Bronchial epithelial cell (primary cell): ENCODE results near the gene TGFA. TPM values are rescaled to one million over a fixed set of nuclear protein-coding genes. Genes with fewer than 3 reads are reported as not detected.

Experiments
- DNase-seq: peaks from one replicate; pipeline ENCODE4 v3.0.0-alpha.2; 2010; ENCODE audit warnings: low read depth
- FAIRE-seq: peaks from 2 replicates; lab custom pipeline; 2011; peaks lifted over from hg19 to GRCh38; lab: Jason Lieb, UNC
- H3K27me3 ChIP-seq: 2 replicates; pipeline ENCODE4 v1.5.1; 2011; ENCODE audit warnings: low read length; ENCODE audit not compliant: control insufficient read depth, insufficient read depth
- H3K36me3 ChIP-seq: 2 replicates; pipeline ENCODE4 v1.5.1; 2011; ENCODE audit warnings: low read length; ENCODE audit not compliant: control insufficient read depth, insufficient read depth
- H3K4me3 ChIP-seq: 2 replicates; pipeline ENCODE4 v1.5.1; 2011; ENCODE audit warnings: mild to moderate bottlenecking, low read depth, low read length, control low read depth
- total RNA-seq: library from RNA; depleted of rRNA; stranded (reverse); fragments of >200 nt; gene quantifications from 2 replicates; pipeline ENCODE4 v1.2.1, GENCODE V29; 2014
- TF ChIP-seq, protein P1 (sequence below): IDR thresholded peaks from 2 replicates; pipeline ENCODE4 v1.5.1; 2011; ENCODE audit warnings: mild to moderate bottlenecking, moderate library complexity, low read length, control low read depth, inconsistent platforms; ENCODE audit not compliant: insufficient read depth, severe bottlenecking

The TGFA gene
- total RNA-seq, 1 donor from 2014 or later = 85.3 TPM

GRCh38 chr2:70580352-70580751 lies 26.7 kb upstream of the TGFA start:
- FAIRE-seq = no peak
- TF ChIP-seq, protein P1, sequence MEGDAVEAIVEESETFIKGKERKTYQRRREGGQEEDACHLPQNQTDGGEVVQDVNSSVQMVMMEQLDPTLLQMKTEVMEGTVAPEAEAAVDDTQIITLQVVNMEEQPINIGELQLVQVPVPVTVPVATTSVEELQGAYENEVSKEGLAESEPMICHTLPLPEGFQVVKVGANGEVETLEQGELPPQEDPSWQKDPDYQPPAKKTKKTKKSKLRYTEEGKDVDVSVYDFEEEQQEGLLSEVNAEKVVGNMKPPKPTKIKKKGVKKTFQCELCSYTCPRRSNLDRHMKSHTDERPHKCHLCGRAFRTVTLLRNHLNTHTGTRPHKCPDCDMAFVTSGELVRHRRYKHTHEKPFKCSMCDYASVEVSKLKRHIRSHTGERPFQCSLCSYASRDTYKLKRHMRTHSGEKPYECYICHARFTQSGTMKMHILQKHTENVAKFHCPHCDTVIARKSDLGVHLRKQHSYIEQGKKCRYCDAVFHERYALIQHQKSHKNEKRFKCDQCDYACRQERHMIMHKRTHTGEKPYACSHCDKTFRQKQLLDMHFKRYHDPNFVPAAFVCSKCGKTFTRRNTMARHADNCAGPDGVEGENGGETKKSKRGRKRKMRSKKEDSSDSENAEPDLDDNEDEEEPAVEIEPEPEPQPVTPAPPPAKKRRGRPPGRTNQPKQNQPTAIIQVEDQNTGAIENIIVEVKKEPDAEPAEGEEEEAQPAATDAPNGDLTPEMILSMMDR = no peak

DNA sequence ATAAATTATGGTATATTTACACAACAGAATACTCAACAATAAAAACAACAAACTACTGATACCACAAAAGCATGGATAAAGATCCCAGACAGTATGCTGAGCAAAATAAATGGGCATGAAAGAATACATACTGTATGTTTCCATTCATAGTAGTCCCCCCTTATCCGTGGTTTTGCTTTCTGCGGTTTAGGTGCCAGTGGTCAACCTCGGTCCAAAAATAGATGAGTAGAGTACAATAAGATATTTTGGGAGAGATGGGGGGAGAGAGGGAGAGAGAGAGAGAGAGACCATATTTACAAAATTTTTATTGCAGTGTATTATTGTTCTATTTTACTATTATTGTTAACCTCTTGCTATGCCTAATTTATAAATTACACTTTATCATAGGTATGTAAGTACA lies 21.0 kb upstream of the TGFA start:
- DNase-seq (no peak), FAIRE-seq (no peak)
- TF ChIP-seq, protein P1 = no peak

More at GRCh38 chr2:70580352-70580751, 26.7 kb upstream of the TGFA start:
- Histone ChIP-seq H3K36me3 (no peaks in the 10 kb centered on the region), H3K27me3 (no peaks in the 10 kb centered on the region), H3K4me3 (no peak overlapping the region)
- no peak for DNase-seq

GRCh38 chr2:70574109-70574508 lies 20.5 kb upstream of the TGFA start:
- Histone ChIP-seq H3K27me3 (no peaks in the 10 kb centered on the region), H3K36me3 (no peaks in the 10 kb centered on the region), H3K4me3 (no peak overlapping the region)
- DNase-seq = no peak
- TF ChIP-seq, protein P1 = no peak
- no peak for FAIRE-seq

More for the DNA sequence above, 21.0 kb upstream of the TGFA start:
- Histone ChIP-seq H3K27me3 (no peaks in the 10 kb centered on the region), H3K36me3 (no peaks in the 10 kb centered on the region), H3K4me3 (no peak overlapping the region)

- DNase-seq (peak; percentile 99), FAIRE-seq (peak; percentile 76)
- TF ChIP-seq, protein P1 = no peak
- Histone ChIP-seq H3K36me3 (no peaks in the 10 kb centered on the region), H3K27me3 (no peaks in the 10 kb centered on the region), H3K4me3 (no peak overlapping the region)
Observed at GRCh38 chr2:70570041-70570661, 16.5 kb upstream of the TGFA start.

- peak; percentile 81 for FAIRE-seq
- TF ChIP-seq, protein P1 = no peak
- DNase-seq = peak; percentile 93
- Histone ChIP-seq H3K36me3 (no peaks in the 10 kb centered on the region), H3K4me3 (no peak overlapping the region), H3K27me3 (no peaks in the 10 kb centered on the region)
Observed at GRCh38 chr2:70569559-70569958, 15.9 kb upstream of the TGFA start.

- no peaks in the 10 kb centered on the region for H3K36me3 ChIP-seq
- FAIRE-seq = no peak
- no peak for DNase-seq
- no peaks in the 10 kb centered on the region for H3K27me3 ChIP-seq
- H3K4me3 ChIP-seq = no peak overlapping the region
- TF ChIP-seq, protein P1 = no peak
Observed at GRCh38 chr2:70566906-70567305, 13.3 kb upstream of the TGFA start.
